ENCODE data around the gene MACF1.
A peak's percentile ranks its signal among the peaks of the same experiment; 100 is the strongest.
"Not testable (repeated sequence)": the region's sequence is repeated elsewhere in the genome, so short reads cannot be mapped to it uniquely, and the experiment has no call there.

The MACF1 gene

DNA sequence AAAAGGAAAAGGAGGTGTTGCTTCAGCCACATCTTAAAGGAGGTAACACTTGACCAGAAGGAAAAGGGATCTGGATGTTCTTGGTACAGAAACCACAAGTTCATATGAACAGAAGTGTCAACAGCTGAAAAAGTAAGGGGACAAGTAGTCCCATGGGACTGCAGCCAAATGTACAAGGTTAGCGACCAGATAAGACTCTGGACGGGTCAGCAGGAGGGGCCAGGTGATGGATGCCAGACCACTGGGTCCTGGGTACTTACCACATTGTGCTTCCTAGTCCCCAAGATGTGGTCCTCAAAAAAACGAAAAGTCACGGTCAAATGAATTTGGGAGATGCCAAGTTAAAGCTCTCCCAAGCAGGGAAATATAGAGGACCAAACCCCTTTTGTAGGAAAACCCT is 270.3 kb downstream of the MACF1 start:
- DNase-seq: no peak

DNA sequence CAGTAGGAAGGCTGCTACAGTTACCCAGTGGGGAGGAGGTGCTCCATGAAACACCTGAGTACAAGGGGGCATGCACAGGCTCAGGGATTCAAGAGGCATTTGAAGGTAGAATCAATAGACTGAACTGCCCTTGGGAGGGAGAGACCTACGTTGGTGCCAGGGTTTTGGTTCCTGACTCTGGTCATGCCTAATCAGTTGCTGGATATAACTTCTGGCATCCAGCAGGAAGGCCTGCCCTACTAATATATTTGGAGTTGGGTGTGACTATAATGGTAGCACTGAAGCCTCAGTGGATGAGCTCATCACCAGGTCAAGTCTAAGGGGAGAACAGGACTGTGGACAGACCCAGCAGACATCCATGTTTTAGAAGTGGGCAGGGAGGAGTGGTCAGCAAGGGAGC is 271.1 kb downstream of the MACF1 start:
- not testable (repeated sequence) for DNase-seq

DNA sequence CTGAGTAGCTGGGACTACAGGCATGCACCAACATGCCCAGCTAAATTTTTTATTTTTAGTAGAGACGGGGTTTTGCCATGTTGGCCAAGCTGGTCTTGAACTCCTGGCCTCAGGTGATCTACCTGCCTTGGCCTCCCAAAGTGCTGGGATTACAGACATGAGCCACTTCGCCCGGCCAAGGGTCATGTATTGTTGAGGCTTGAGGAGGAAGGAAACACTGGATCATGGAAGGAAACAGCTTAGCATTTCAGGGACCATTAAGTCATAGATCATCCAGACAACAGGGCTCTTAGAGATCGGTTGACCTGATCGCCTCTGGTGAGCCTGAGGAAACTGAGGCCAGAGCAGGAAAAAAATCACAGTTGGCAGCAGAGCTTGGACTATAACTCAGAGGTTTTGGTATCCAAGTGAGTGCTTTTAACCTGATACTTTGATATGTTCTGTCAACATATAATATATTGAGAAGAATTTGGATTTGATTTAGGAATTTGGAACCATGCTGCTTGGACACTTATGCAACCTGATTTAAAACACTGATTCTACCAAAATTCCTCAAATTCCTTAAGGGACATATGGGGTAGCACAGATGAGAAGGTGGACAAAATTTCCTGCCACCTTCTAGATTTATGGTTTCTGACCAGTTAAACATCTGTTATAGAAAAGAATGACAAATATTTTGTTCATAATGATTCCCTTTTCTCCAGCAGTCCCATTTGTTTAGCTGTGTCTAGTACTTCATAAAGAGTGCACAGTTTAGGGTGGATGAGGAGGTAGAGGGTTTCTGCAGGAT is 273.8 kb downstream of the MACF1 start:
- DNase-seq: no peak

DNA sequence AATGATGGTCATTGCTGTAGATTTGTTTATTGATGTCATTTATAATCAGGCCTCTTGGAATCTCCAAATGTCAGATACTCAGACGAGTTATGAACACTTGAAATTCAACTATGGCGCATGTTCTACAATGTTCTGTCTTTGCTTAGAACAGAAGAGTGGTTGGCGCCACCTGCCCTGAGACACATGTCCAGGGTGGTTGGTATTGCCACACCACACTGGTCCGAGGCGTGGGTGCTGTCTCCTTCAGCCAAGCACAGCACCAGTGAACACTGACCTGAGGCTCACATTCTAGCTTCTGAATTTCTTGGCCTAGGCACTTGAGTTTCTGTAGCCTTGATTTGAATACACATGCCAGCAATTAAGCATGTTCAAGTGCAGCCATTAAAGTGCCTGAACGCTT is 276.8 kb downstream of the MACF1 start:
- DNase-seq: no peak

DNA sequence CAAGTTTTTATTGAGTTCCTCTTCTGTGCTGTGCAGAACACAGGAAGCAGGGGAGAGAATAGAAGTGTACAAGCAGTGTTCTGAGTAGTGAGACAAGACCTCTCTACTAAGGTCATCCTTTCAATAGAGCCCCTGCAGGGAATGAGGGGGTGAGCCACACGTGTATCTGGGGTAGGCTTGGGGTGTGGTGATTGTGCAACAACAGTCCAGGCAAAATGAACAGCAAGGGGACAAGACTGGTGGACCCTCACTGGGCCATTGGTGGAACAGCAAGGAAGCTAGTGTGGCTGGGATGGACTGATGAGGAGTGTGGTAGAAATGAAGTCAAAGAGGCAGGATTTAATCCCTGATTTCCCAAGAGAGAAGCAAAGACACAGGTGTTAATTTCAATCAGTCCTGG is 278.8 kb downstream of the MACF1 start:
- DNase-seq: no peak

DNA sequence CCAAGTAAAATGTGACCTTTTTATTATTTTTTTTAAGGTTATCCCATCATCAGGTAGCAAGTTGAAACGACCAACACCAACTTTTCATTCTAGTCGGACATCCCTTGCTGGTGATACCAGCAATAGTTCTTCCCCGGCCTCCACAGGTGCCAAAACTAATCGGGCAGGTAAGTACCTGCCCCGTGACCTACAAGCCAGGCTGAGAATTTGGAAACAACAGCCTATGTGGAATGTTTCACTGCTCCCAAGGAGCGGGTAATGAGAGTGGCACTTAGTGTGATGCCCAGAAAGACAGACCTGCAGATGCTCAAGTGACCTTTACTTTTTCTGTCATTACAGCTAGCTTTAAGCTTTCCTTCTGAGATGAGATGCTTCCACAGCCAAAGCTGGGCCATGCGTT is 280.1 kb downstream of the MACF1 start:
- no peak for DNase-seq

GRCh38 chr1:39485046-39485803 is 280.7 kb downstream of the MACF1 start:
- DNase-seq: no peak

GRCh38 chr1:39488012-39488545 is 283.6 kb downstream of the MACF1 start:
- DNase-seq: no peak

GRCh38 chr1:39488793-39489566 is 284.5 kb downstream of the MACF1 start:
- no peak for DNase-seq

DNA sequence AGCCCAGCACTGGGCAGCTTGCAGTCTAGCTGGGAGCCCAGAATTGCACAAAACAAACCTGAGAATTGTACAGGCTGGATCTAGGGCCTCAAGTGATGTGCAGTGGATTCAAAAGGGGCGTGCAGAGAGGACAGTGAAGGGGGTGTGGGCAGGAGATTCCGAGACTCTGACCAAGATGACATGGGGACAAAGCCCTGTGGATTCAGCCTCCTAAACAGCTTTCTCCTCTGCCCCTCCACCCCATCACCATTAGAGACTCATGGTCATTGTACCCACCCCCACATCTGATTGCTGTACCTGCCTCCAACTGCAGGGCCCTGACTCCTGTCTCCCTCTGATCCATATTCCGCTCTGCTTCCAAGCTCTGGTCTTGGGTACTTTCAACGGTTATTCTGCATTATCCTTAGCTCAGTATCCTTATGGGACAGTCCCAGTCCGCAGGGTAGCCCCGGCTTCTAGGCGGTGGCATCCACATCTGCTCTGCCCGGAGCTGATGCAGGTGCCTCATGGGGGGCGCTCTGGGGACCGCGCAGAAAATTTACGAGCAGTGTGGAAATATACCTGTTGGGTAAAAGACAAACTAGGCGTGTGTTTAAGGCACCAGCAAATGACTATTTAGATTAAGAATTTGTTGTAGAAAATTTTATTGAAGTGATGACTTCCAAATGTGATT is 285.2 kb downstream of the MACF1 start:
- DNase-seq: no peak

GRCh38 chr1:39490596-39491145 is 286.2 kb downstream of the MACF1 start:
- no peak for DNase-seq

DNA sequence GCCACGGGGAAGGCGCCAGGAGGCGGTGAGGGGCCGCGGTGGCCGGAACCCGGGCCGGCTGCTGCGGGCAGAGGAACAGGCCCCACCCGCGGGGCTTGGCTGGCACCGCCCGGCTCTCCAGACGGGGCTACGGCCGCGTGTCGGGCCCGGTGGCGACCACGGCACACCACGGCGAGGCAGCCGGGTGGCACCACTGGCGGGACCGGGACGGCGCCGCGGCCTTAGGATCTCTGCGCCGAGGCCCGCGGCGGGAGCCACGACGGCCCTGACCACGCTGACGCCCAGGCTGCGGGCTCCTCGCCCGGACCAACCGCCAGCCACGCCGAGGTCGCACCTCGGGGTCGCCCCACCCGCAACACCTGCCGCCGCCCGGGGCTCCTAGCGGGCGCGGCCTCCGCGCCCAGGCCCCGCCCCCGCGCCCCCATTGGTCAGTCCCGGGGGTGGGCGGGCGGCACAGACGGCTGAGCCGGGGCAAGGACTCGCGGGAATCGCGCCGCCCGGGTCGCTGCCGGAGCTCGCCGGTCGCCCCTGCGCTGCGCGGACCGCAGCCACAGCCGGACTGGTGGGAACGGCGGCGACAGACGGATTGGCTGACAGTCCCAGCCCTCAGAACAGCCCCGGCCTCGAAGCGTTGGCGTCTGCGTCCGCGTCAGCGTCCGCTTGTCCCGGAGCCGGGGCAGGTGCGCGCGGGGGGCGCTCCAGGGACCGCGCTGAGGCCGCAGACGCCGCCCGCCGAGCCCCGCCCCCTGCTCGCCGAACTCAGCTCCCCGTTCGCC is 286.8 kb downstream of the MACF1 start, which contains the start of gene BMP8A:
TSS of gene BMP8A (plus strand) at position 491 of the 776 bp plus-strand sequence. CDS start 356 bp downstream, outside the sequence.
- DNase-seq: peak; percentile 16

GRCh38 chr1:39492118-39493042 is 287.9 kb downstream of the MACF1 start:
- not testable (repeated sequence) for DNase-seq

- not testable (repeated sequence) for DNase-seq
Measured at GRCh38 chr1:39493043-39493810, 288.7 kb downstream of the MACF1 start.

DNA sequence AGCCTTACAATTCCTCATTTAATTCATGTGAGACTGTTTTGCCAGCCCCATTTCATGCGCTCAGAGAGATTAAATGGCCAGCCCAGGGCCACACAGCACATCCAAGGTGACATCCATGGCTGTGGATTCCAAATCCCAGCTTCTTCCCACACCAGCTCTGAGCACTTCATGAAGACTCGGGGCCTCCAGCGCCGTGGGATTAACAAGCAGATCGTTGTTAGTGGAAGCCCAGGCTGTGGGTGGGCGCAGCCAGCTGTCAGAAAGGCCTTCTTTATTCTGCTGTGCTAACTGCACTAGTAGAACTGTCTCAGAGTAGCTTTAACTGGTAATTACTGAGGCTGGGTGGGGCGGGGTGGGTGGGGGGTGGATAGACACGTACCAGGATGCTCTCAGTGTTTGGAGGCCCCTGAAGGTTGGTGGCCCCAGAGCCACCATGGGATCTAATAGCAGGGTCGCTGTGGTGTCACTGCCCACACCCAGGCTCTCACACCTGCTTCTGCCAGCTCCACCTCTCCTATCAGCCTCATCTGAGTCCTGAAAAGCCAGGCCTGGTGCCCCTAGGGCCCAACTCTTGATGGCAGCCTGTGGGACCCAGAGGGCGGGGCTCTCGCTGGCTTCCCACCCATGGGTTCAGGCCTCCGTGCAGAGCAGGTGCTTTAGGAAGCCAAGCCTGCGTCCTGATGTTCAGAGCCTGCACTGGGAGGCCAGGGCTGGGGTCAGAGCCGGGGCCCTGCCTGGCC is 290.3 kb downstream of the MACF1 start:
- DNase-seq: no peak

- not testable (repeated sequence) for DNase-seq
Measured at GRCh38 chr1:39496520-39496919, 292.0 kb downstream of the MACF1 start.

DNA sequence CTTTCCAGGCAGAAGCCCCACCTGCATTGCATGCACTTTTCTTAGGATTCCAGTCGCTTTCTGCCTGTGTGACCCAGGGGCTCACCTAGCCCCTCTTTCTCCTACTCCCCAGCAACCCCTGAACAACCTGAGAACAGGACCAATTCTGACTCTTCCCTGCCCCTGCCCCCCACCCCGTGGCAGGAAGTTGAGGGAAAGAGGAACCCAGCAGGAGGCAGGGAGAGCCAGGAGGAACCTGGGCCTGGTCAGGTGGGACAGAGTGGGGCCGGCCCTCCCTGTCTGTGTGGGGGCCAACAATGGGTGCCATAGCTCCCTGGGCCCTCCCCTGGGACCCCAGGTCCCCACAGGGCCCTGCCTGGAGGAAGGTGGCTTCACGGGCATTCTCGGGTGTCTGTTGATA is 293.1 kb downstream of the MACF1 start:
- no peak for DNase-seq

GRCh38 chr1:39498096-39498710 is 293.7 kb downstream of the MACF1 start:
- not testable (repeated sequence) for DNase-seq

All from fibroblast of skin of right biceps (primary cell).